Fibroblast of mammary gland (primary cell): ENCODE measurements around the gene NR1H2.
"Not testable (repeated sequence)": the region's sequence is repeated elsewhere in the genome, so short reads cannot be mapped to it uniquely, and the experiment has no call there.

ENCODE experiments used
- DNase-seq: peaks from one replicate; pipeline ENCODE4 v3.0.0-alpha.2; 2010; ENCODE audit warnings: low read depth
- H3K4me3 ChIP-seq: 2 replicates; pipeline ENCODE4 v1.5.1; 2011; ENCODE audit warnings: low read depth, mild to moderate bottlenecking, low read length, moderate library complexity; ENCODE audit not compliant: control insufficient read depth
- CTCF ChIP-seq: conservative IDR thresholded peaks from 2 replicates; pipeline ENCODE4 v1.5.1; 2011; ENCODE audit warnings: low read depth, low read length, inconsistent platforms; ENCODE audit not compliant: control insufficient read depth, insufficient read depth

Gene NR1H2

DNA sequence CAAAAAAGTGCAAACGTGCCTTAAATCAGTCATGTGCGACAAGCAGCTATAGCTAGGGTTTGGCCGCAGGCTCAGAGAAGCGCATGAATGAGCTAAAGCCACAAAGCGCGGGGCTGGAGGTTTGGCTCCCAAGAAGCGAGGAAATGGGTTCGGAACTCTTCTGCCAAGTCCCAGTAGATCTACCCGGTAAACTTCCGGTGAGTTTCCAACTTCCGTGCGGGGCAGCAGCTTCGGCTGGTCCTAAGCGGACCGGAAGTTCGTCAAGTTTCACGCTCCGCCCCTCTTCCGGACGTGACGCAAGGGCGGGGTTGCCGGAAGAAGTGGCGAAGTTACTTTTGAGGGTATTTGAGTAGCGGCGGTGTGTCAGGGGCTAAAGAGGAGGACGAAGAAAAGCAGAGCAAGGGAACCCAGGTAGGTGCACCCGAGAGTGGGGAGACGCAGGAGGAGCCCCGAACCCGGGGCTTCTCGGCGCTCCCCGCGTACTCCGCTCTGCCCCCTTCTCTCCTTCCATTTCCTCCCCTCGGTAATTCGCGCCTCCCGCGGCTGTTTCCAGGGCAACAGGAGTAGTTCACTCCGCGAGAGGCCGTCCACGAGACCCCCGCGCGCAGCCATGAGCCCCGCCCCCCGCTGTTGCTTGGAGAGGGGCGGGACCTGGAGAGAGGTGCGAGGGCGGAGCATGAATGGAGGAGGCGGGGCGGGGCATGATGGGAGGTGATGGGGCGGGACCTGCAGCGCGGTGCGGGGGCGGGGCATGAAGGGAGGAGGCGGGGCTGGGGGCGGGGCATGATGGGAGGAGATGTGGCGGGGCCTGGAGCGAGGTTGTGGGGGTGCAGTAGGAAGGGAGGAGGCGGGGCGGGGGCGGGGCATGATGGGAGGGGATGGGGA lies at the start of gene NR1H2:
Gene NR1H2 (plus strand): TSS at position 292 of the 885 bp plus-strand sequence. CDS start 1,149 bp downstream, outside the sequence.
- TF ChIP-seq CTCF = no peak
- DNase-seq = peak; percentile 98
- H3K4me3 ChIP-seq = peak within 1 kb of the TSS; percentile 90

DNA sequence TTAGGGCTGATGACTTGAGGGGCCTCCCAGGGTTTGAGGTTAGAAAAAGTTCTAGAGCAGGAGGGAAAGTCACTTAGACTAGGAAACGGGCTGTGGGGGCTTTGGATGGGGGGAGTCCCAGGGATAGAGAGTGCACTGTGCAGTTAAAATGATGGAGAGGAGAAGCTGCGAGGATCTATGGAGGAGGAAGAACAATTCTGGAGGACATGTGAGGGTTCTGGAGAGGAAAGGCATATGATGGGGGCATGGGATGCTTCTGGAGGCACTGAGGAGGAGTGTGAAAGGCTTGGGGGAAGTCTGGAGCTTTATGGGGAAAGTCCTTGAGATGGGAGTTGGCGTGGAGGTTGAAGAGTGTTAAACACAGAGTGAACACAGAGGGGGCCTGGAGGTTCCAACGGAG lies 49.2 kb upstream of the NR1H2 start:
- H3K4me3 ChIP-seq = no peak overlapping the region
- no peak for TF ChIP-seq CTCF
- DNase-seq = no peak

DNA sequence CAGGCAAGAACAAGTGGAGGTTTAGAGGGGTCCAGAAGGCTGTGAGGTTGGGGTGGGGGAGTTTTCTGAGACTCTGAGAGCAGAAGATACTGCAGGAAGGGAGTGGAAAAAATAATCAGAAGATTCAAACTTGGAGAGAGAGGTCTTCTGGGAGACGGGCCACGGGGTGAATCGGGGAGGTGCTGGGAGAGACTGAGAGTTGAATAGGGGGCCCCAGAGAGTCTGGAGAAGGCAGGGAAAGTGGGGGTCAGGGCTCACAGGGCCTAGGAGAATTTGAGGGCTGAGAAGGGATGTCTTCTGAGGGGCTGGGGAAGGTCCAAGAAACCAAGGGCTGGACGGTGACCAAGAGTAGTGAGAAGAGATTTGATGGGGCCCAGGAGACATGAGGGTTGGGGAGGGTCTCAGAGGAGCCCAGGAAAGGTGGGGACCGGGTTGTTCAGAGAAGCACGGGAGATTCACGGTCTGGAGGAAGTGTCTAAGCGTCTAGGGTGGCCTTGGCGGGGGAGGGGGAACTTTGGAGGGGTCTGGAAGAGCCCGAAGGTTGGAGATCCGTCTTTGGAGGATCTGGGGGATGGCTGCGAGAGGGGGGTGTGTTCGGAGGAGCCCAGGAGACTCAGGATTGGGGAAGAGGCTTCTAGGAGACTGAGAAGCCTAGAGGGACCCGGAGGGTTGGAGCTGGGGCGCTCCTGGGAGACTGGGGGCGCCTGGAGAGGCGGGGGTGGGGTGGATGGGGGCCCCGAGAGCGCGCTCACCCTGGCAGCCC lies 48.6 kb upstream of the NR1H2 start:
- no peak overlapping the region for H3K4me3 ChIP-seq
- DNase-seq = no peak
- no peak for TF ChIP-seq CTCF

DNA sequence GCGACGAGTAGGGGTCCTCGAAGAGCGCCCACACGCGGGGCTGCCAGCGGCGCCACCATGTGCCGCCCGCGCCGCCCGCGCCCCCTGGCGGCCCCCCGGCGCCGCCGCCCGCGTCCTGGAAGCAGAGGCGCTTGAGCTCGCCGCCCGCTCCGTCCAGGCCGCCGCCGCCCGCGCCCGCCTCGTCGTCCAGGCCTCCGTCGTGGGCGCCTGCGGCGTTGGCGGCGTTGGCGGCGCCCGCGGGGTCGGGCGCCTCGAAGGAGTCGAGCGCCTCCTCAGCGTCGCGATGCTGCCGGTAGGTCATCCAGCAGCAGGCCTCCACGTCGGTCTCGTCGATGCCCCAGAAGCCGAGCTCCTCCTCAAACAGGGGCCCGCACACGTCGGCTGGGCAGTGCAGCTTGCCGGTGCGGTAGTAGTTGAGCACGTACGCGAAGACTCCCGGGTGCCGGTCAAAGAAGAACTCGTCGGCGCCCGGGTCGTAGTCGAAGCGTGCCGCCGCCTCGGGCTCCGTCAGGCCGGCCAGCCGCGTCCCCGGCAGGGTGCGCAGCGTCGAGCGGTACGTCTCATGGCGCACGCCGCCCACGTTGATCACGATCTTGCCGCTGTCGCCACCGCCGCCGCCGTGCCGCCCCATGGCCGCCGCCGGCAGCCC lies 47.9 kb upstream of the NR1H2 start:
- TF ChIP-seq CTCF = no peak
- DNase-seq = no peak
- H3K4me3 ChIP-seq = no peak overlapping the region

GRCh38 chr19:50328873-50329145 lies 47.4 kb upstream of the NR1H2 start:
- no peak overlapping the region for H3K4me3 ChIP-seq
- no peak for TF ChIP-seq CTCF
- DNase-seq = no peak

- TF ChIP-seq CTCF = no peak
- DNase-seq = peak; percentile 95
- peak within 1 kb of the TSS; percentile 32 for H3K4me3 ChIP-seq
Observed at GRCh38 chr19:50329146-50329925, 46.9 kb upstream of the NR1H2 start, which contains the start of gene KCNC3. Gene KCNC3, minus strand, starts transcription at chr19:50329377. Its CDS starts 295 bp downstream, at chr19:50329082.

DNA sequence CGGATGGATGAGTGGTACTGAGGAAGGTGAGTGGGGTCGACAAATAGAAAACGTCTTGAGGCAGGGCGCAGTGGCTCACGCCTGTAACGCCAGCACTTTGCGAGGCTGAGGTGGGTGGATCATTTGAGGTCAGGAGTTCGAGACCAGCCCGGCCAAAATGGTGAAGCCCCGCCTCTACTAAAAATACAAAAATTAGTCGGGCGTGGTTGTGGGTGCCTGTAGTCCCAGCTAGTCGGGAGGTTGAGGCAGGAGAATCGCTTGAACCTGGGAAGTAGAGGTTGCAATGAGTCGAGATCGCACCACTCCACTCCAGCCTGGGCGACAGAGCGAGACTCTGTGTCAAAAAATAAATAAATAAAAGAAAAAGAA lies 46.3 kb upstream of the NR1H2 start:
- not testable (repeated sequence) for H3K4me3 ChIP-seq, DNase-seq
